ES-I3 (cell line): ENCODE data around the gene CAMTA1.

Experiments
- H3K36me3 ChIP-seq: 2 replicates; pipeline ENCODE4 v1.6.1; 2013; ENCODE audit warnings: mild to moderate bottlenecking, low read length, control low read depth, moderate library complexity; ENCODE audit not compliant: insufficient read depth
- H3K4me1 ChIP-seq: 2 replicates; pipeline ENCODE4 v1.6.1; 2013; ENCODE audit warnings: mild to moderate bottlenecking, control low read depth, low read length; ENCODE audit not compliant: insufficient read depth
- H3K9ac ChIP-seq: 2 replicates; pipeline ENCODE4 v1.6.1; 2013; ENCODE audit warnings: low read depth, mild to moderate bottlenecking, low read length, moderate library complexity
- H3K9me3 ChIP-seq: 2 replicates; pipeline ENCODE4 v1.6.1; 2013; ENCODE audit warnings: mild to moderate bottlenecking, low read length, moderate library complexity; ENCODE audit not compliant: control insufficient read depth, insufficient read depth

The CAMTA1 gene

DNA sequence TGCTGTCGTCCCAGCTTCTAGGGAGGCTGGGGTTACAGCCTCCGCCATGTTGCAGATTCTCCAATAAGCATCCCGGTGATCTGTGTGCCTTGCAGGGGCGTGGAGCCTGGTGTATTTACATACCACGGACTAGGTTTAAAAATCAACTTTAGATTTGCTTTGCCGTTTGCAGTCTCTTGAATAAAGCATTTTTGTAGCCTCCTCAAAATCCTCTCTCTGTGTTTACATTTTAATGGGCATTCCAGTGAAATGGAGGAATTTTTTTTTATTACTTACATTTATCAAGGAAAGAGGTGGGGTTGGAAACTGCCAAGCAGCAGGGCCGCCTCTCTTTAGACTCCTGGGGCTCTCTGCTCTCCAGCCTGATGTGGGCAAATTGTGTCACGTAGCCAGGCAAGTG lies 548.4 kb downstream of the CAMTA1 start:
- Histone ChIP-seq H3K4me1 (peaks cover 9% of the 10 kb centered on the region; the same call in 1 of the 2 replicates), H3K9me3 (no peaks in the 10 kb centered on the region), H3K36me3 (no peaks in the 10 kb centered on the region), H3K9ac (no peak overlapping the region)

DNA sequence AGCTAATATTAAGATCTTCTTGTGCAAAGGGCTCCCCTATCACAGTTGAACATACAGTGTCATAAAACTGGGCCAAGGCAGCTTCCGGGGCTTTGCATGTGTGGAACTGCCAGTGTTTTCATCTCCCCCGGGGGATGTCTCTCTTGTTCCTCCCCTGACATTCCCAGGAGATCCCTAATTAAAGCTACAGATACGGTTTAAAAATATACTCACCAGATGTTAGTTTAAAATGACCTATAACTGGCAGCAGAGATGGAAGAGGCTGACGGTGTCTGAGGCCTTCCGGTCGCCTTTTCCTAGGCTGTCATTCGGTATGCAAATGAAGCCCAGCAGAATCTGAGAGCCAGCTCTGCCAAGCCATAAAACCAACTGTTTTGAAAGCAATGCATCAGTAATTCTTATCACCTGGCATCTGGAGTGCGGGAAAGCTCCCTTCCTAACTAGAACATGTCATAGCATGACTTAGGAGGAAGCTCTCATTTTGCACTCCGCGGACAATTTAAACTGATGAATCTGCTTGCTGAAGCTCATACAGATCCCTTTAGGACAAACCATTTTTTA lies 549.3 kb downstream of the CAMTA1 start:
- no peaks in the 10 kb centered on the region for H3K36me3 ChIP-seq
- peaks cover 9% of the 10 kb centered on the region; the same call in 1 of the 2 replicates for H3K4me1 ChIP-seq
- H3K9ac ChIP-seq, result no peak overlapping the region
- H3K9me3 ChIP-seq, result no peaks in the 10 kb centered on the region

DNA sequence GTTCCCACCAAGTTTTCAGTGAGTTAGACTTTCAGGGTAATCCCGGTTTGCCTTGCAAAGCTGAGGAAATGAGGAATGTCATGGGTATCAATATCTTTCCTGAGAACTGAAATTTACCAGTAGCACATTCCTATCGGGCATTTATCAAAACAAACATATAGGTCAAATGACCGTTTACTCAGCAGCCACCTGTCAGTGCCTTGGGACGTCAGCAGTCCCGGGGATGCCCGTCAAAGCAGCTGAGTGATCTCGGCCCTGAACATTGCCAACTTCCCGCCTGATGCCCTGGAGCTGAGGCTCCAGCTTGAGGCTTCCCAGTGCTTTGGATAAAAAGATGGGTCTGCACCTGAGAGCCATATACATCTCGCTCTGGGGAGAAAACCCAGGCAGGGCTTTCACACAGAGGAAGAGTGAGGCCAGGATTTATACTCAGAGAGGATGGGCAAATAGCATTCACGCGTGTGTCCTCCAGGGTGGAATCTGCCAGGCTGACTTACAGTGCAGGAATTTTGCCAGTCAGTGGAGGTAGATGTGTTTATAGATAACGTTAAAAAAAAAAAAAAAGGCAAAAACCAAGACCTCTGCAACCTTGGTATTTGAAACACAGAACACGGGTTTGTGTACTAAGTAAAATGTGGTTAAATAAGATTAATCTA lies 550.1 kb downstream of the CAMTA1 start:
- Histone ChIP-seq H3K4me1 (peaks cover 9% of the 10 kb centered on the region; the same call in 1 of the 2 replicates), H3K9me3 (no peaks in the 10 kb centered on the region), H3K9ac (no peak overlapping the region), H3K36me3 (no peaks in the 10 kb centered on the region)

DNA sequence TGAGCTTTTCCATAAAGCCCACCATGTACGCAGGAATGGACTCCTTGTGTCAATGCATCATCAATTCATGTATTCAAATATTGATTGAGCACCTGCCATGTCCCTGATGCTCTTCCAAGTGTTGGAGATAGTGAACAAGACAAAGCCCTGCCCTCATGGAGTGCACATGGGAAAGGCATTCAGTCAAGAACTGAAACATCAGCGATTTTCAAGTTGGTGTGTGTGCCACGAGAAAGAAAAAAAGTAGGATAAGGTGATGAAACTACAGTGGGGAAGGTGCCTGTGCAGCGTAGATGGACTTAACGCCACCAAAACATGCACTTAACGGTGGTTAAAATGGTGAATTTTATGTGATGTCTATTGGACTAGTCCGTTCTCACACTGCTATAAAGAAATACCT lies 553.2 kb downstream of the CAMTA1 start:
- Histone ChIP-seq H3K4me1 (peaks cover 9% of the 10 kb centered on the region; the same call in 1 of the 2 replicates), H3K36me3 (no peaks in the 10 kb centered on the region), H3K9ac (no peak overlapping the region), H3K9me3 (no peaks in the 10 kb centered on the region)

DNA sequence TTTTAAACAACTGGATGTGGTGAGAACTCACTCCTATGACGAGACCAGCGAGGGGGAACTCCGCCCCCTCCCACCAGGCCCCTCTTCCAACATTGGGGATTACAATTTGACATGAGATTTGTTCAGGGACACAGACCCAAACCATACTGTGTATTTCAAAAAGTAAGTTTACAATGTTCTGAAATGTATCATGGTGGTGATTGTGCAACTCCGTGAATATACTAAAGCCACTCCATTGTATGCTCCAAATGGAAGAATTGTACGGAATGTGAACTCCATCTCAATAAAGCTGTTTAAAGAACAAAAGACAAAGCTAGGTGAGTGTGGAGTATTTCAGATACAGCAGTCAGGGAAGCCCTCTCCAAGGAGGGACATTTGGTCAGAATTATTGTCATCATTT lies 553.8 kb downstream of the CAMTA1 start:
- Histone ChIP-seq H3K9ac (no peak overlapping the region), H3K4me1 (peaks cover 8% of the 10 kb centered on the region; the same call in 1 of the 2 replicates), H3K9me3 (no peaks in the 10 kb centered on the region), H3K36me3 (no peaks in the 10 kb centered on the region)

GRCh38 chr1:7339953-7340352 lies 554.7 kb downstream of the CAMTA1 start:
- Histone ChIP-seq H3K4me1 (no peaks in the 10 kb centered on the region), H3K9ac (no peak overlapping the region), H3K9me3 (no peaks in the 10 kb centered on the region), H3K36me3 (no peaks in the 10 kb centered on the region)

GRCh38 chr1:7341145-7341905 lies 556.1 kb downstream of the CAMTA1 start:
- Histone ChIP-seq H3K9ac (no peak overlapping the region), H3K9me3 (no peaks in the 10 kb centered on the region), H3K36me3 (no peaks in the 10 kb centered on the region), H3K4me1 (no peaks in the 10 kb centered on the region)

- no peak overlapping the region for H3K9ac ChIP-seq
- no peaks in the 10 kb centered on the region for H3K9me3 ChIP-seq
- H3K36me3 ChIP-seq, result no peaks in the 10 kb centered on the region
- no peaks in the 10 kb centered on the region for H3K4me1 ChIP-seq
Measured at GRCh38 chr1:7343882-7344281, 558.6 kb downstream of the CAMTA1 start.

- H3K4me1 ChIP-seq, result no peaks in the 10 kb centered on the region
- H3K9ac ChIP-seq, result no peak overlapping the region
- no peaks in the 10 kb centered on the region for H3K36me3 ChIP-seq
- H3K9me3 ChIP-seq, result no peaks in the 10 kb centered on the region
Measured at GRCh38 chr1:7344299-7344698, 559.0 kb downstream of the CAMTA1 start.

DNA sequence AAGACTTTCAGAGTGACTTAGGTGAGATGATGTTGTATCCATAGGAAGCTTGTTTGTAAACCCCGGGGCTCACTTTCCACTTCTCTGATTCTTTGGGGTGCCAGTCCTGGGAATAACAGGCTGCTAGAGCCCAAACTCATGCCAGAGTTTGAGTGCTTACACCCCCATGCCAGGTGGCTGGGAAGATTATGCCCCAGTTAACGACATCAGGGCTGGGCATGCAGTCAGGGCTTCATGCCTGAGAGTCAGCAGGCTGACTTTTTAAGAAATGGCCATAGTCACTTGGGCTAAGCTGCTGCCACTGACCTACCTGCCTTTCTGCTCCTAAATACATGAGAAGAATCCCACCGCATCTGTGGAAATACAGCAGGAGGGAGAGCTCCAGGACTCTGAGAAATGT lies 560.3 kb downstream of the CAMTA1 start:
- Histone ChIP-seq H3K4me1 (no peaks in the 10 kb centered on the region), H3K36me3 (no peaks in the 10 kb centered on the region), H3K9ac (no peak overlapping the region), H3K9me3 (no peaks in the 10 kb centered on the region)

DNA sequence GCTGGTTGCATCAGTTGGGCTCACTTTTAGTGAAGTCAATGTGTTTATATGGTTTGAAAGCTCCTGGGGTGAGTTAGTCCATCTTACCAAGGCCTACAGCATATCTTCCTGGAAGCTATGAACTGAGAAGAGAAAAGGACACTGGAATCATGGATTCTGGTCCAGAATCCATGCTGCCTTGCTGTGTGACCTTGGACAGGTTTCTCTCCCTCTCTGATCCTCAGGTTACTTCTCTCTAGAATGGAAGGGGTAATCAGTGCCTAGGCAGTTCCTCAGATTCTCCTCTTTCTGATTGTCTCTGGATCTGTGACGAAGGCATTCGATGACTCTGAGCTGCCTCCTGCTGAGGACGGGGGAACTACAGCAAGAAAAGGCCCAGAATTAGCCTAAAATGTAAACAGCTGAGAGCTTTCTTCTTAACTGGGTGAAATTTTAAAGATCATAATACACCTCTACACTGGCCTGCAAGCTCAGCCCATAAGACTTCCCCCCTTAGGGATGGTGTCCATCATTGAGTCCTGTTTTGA lies 560.9 kb downstream of the CAMTA1 start:
- Histone ChIP-seq H3K9me3 (no peaks in the 10 kb centered on the region), H3K36me3 (no peaks in the 10 kb centered on the region), H3K9ac (no peak overlapping the region), H3K4me1 (no peaks in the 10 kb centered on the region)

- Histone ChIP-seq H3K9ac (no peak overlapping the region), H3K9me3 (no peaks in the 10 kb centered on the region), H3K4me1 (no peaks in the 10 kb centered on the region), H3K36me3 (no peaks in the 10 kb centered on the region)
Measured at GRCh38 chr1:7346600-7347570, 561.6 kb downstream of the CAMTA1 start.

DNA sequence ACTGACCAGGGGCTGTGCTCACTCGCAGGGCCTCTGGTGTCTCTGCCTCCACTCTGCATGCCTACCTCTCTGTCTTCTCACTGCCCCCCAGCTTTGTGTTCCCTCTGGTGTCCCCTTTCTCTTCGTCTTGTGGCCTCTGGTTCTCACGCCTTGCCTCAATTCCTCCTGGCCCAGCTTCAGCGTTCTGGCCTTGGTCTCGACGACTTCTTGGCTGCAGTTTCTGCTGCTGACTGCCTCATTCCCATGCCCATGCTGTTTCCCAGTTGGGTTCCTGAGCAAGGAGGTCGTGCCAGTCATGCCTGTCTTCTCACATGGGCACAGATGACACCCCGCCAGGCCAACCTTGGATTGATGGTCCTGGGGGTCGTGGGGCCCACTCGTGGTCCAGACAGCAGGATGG lies 562.8 kb downstream of the CAMTA1 start:
- Histone ChIP-seq H3K36me3 (no peaks in the 10 kb centered on the region), H3K4me1 (no peaks in the 10 kb centered on the region), H3K9ac (no peak overlapping the region), H3K9me3 (no peaks in the 10 kb centered on the region)

DNA sequence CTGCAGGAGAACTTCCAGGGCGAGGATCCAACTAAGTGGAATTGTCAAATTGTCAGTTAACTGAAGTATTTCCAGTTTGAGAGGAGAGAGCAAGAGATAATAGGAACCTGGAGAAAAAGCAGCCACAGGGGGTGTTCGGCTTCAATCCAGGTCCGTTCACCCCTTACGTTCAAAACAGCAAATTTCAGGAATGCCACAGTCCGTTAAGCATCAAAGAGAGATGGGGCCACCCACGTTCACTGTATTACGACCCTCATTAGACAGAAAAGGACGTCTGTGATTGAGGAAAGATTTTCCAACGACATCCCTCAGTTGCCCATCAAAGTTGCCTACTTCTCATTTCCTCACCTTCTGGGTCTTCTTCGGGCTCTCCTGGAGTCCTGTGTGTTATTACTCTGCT lies 563.3 kb downstream of the CAMTA1 start:
- no peaks in the 10 kb centered on the region for H3K36me3 ChIP-seq
- no peak overlapping the region for H3K9ac ChIP-seq
- H3K9me3 ChIP-seq, result no peaks in the 10 kb centered on the region
- H3K4me1 ChIP-seq, result no peaks in the 10 kb centered on the region
